K562 (cell line): Measurements from ENCODE around the gene SLFNL1. TPM values are rescaled to one million over a fixed set of nuclear protein-coding genes. Genes with fewer than 3 reads are reported as not detected.

Source experiments
- ATF6 ChIP-seq: sonication (generic); formaldehyde crosslinking; IDR thresholded peaks from 2 replicates; pipeline ENCODE4 v1.4.0; 2020; ENCODE audit warnings: mild to moderate bottlenecking, missing genetic modification reagents
- CBX3 ChIP-seq, 2 experiments: IDR thresholded peaks; 1 replicate in 1 of 2; 2 replicates in 1 of 2; pipeline ENCODE4 v1.6.1; 2012; ENCODE audit warnings: inconsistent platforms in 2 of 2, low read length in 2 of 2, borderline replicate concordance in 1 of 2, control low read depth in 1 of 2
- CEBPZ ChIP-seq: fragments of 150-350 bp; IDR thresholded peaks from 2 replicates; pipeline ENCODE4 v1.6.1; 2014; ENCODE audit warnings: low read depth, mild to moderate bottlenecking, low read length, borderline replicate concordance
- DPF2 ChIP-seq: fragments of 450-650 bp; IDR thresholded peaks from 2 replicates; pipeline ENCODE4 v1.6.1; 2016
- FIP1L1 ChIP-seq: fragments of 200-400 bp; formaldehyde crosslinking; IDR thresholded peaks from 2 replicates; pipeline ENCODE4 v1.6.1; 2018; ENCODE audit warnings: mild to moderate bottlenecking, low read depth, low read length; ENCODE audit not compliant: poor library complexity, severe bottlenecking
- NFYB ChIP-seq: IDR thresholded peaks from 2 replicates; pipeline ENCODE4 v1.6.1; 2011; ENCODE audit warnings: mild to moderate bottlenecking, moderate library complexity; ENCODE audit not compliant: insufficient read length; ENCODE audit errors: extremely low read depth
- PML ChIP-seq: IDR thresholded peaks from 2 replicates; pipeline ENCODE4 v1.6.1; 2012; ENCODE audit warnings: low read length, inconsistent platforms
- POLR2B ChIP-seq: fragments of 450-650 bp; IDR thresholded peaks from 2 replicates; pipeline ENCODE4 v1.6.1; 2018; ENCODE audit warnings: low read depth; ENCODE audit not compliant: partially characterized antibody
- RBBP5 ChIP-seq: fragments of 200-600 bp; sonication (generic); IDR thresholded peaks from 2 replicates; pipeline ENCODE4 v1.6.1; 2012; ENCODE audit warnings: borderline replicate concordance, mild to moderate bottlenecking, low read length, control low read depth, inconsistent platforms; ENCODE audit not compliant: insufficient read depth, poor library complexity, severe bottlenecking
- TFAP4 ChIP-seq: sonication (generic); formaldehyde crosslinking; IDR thresholded peaks from 2 replicates; pipeline ENCODE4 v1.8.0; 2022; ENCODE audit warnings: missing genetic modification reagents, mild to moderate bottlenecking, moderate library complexity, borderline replicate concordance
- ZBTB7A ChIP-seq: IDR thresholded peaks from 2 replicates; pipeline ENCODE4 v1.6.1; 2011; ENCODE audit warnings: low read depth, mild to moderate bottlenecking, low read length, moderate library complexity, borderline replicate concordance; ENCODE audit not compliant: control insufficient read depth
- ZFX ChIP-seq: sonication (generic); formaldehyde crosslinking; IDR thresholded peaks from 2 replicates; pipeline ENCODE4 v1.8.0; 2022; ENCODE audit warnings: mild to moderate bottlenecking, missing genetic modification reagents, moderate library complexity
- ZNF146 ChIP-seq: IDR thresholded peaks from one replicate; pipeline ENCODE4 v1.6.1; 2018; ENCODE audit warnings: missing compliant biosample characterization; ENCODE audit not compliant: unreplicated experiment
- polyA plus RNA-seq, 8 experiments: library from polyadenylated mRNA; depleted of rRNA in 4 of 8; stranded (reverse) in 5 of 8; unstranded in 3 of 8; fragments of >200 nt; fragmentation: Nextera tagmentation in 2 of 8; fragmentation: Illumina TruSeq in 1 of 8; extraction: Ambion mirVana in 2 of 8; extraction: Trizol in 1 of 8; gene quantifications; 2 replicates each; pipeline versions ENCODE4 v1.2.1 to v1.2.3, GENCODE V29; 2011 to 2014; ENCODE audit warnings: inconsistent platforms in 1 of 8, missing spikeins in 1 of 8
- total RNA-seq, 7 experiments: library from RNA; depleted of rRNA in 6 of 7; stranded (reverse); fragments of >200 nt in 6 of 7; fragmentation: Illumina TruSeq in 2 of 7; extraction: Trizol in 2 of 7; gene quantifications; 2 replicates each; pipeline versions ENCODE4 v1.2.1 to v1.2.3, GENCODE V29; 2011 to 2021; ENCODE audit warnings: low replicate concordance in 1 of 7

Gene SLFNL1
- total and polyA plus RNA-seq, 9 of the 15 experiments (the other 6 are each of a cell fraction or from before 2014, with no cell fraction given) = 0.05 to 0.14 (median 0.06) TPM; not detected in 5

GRCh38 chr1:40979241-40980067 is 42.1 kb downstream of the SLFNL1 start, which contains the start of gene CTPS1 (continued):
- TF ChIP-seq ATF6 (CRISPR knock-in tag) (peak; percentile 92; the same call in 1 of the 2 replicates), POLR2B (peak; percentile 90), FIP1L1 (peak; percentile 14), DPF2 (peak; percentile 18; the same call in 1 of the 2 replicates), CBX3 (IDR thresholded peaks at IDR 0.05; ENCODE audit: borderline replicate concordance in 1 of 2, low read length in 2 of 2) (peak in 1 of 2 experiments; percentile 60; a peak in 1 of 3 replicates), PML (peak; percentile 70; the same call in 1 of the 2 replicates), TFAP4 (CRISPR knock-in tag) (peak; percentile 68), ZFX (CRISPR knock-in tag) (peak; percentile 52; the same call in 1 of the 2 replicates), CEBPZ (peak; percentile 62; the same call in 1 of the 2 replicates), NFYB (peak; percentile 95), RBBP5 (peak; percentile 61), ZNF146 (peak; percentile 14), ZBTB7A (peak; percentile 70; the same call in 1 of the 2 replicates)
